NK-92 treated with Interleukin-12 subunit alpha and Interleukin-12 subunit beta, amount 100 ng/mL, for 24 hours (cell line): ENCODE measurements around the gene PPP1R12A.
"Not testable (repeated sequence)": the region's sequence is repeated elsewhere in the genome, so short reads cannot be mapped to it uniquely, and the experiment has no call there.

Experiments used
- DNase-seq: peaks from one replicate; lab custom pipeline; 2025; lab: John Stamatoyannopoulos, UW

The PPP1R12A gene

GRCh38 chr12:79841248-79841877 lies 93.5 kb downstream of the PPP1R12A start:
- DNase-seq: no peak

- DNase-seq: no peak
These were observed 96.5 kb downstream of the PPP1R12A start for GRCh38 chr12:79838359-79838758.

GRCh38 chr12:79837575-79837974 lies 97.3 kb downstream of the PPP1R12A start:
- DNase-seq: no peak

GRCh38 chr12:79835377-79835843 lies 99.5 kb downstream of the PPP1R12A start:
- DNase-seq: no peak

GRCh38 chr12:79834712-79835376 lies 100.1 kb downstream of the PPP1R12A start:
- DNase-seq: no peak

GRCh38 chr12:79830440-79830839 lies 104.5 kb downstream of the PPP1R12A start:
- DNase-seq: no peak

- no peak for DNase-seq
These were observed 106.0 kb downstream of the PPP1R12A start for GRCh38 chr12:79828924-79829323.

GRCh38 chr12:79827484-79827883 lies 107.4 kb downstream of the PPP1R12A start:
- no peak for DNase-seq

- DNase-seq: no peak
These were observed 108.4 kb downstream of the PPP1R12A start for GRCh38 chr12:79826267-79827128.

- no peak for DNase-seq
These were observed 112.4 kb downstream of the PPP1R12A start for GRCh38 chr12:79822475-79822874.

GRCh38 chr12:79818856-79819255 lies 116.0 kb downstream of the PPP1R12A start:
- DNase-seq: no peak

- not testable (repeated sequence) for DNase-seq
These were observed 150.4 kb downstream of the PPP1R12A start for GRCh38 chr12:79784366-79785065.

- DNase-seq: no peak
These were observed 152.6 kb downstream of the PPP1R12A start for GRCh38 chr12:79782172-79782900.

GRCh38 chr12:79778802-79779448 lies 156.0 kb downstream of the PPP1R12A start:
- DNase-seq: no peak

- no peak for DNase-seq
These were observed 158.8 kb downstream of the PPP1R12A start for GRCh38 chr12:79776111-79776510.

GRCh38 chr12:79775355-79776027 lies 159.4 kb downstream of the PPP1R12A start:
- DNase-seq: no peak

GRCh38 chr12:79773896-79774295 lies 161.0 kb downstream of the PPP1R12A start:
- DNase-seq: no peak

- DNase-seq: no peak
These were observed 164.9 kb downstream of the PPP1R12A start for GRCh38 chr12:79769860-79770485.

GRCh38 chr12:79769189-79769859 lies 165.6 kb downstream of the PPP1R12A start:
- no peak for DNase-seq
